Endothelial cell of umbilical vein (primary cell): ENCODE data around the gene FANCG. TPM values are rescaled to one million over a fixed set of nuclear protein-coding genes. Genes with fewer than 3 reads are reported as not detected.

Experiments used
- BruUV-seq: library from RNA; stranded (reverse); fragments of 400-500 nt; replicated peaks from 2 replicates; lab custom pipeline; 2021; lab: Mats Ljungman, UMichigan
- CTCF ChIA-PET: fragments of 300-600, 350-600 bp; sonication (Branson Sonifier 250); formaldehyde crosslinking; loops from one replicate; lab custom pipeline; 2021; ENCODE audit warnings: antibody characterized with exemption, inconsistent platforms; lab: Charles Lee
- POLR2A ChIA-PET: fragments of 300-600, 350-600 bp; sonication (Branson Sonifier 250); formaldehyde crosslinking; loops from one replicate; lab custom pipeline; 2021; ENCODE audit warnings: antibody characterized with exemption, inconsistent platforms; lab: Charles Lee
- DNase-seq: peaks from one replicate; pipeline ENCODE4 v3.0.0-alpha.2; 2011; ENCODE audit warnings: low read depth, low spot score
- FAIRE-seq: peaks from 2 replicates; lab custom pipeline; 2011; peaks lifted over from hg19 to GRCh38; lab: Jason Lieb, UNC
- H2AFZ ChIP-seq: 2 replicates; pipeline ENCODE4 v1.6.0; 2012; ENCODE audit warnings: low read depth, low read length, control low read depth, inconsistent platforms
- H3K27ac ChIP-seq: 2 replicates; pipeline ENCODE4 v1.5.1; 2011; ENCODE audit warnings: low read depth, mild to moderate bottlenecking, control low read depth, low read length, moderate library complexity; ENCODE audit not compliant: insufficient read depth
- H3K27me3 ChIP-seq, 2 experiments: 2 replicates each; pipeline versions ENCODE4 v1.6.0 to v1.6.1; 2011; ENCODE audit warnings: low read length in 2 of 2, mixed read lengths in 1 of 2; ENCODE audit not compliant: control insufficient read depth in 2 of 2, insufficient read depth in 2 of 2
- H3K36me3 ChIP-seq, 2 experiments: 2 replicates in 1 of 2; 3 replicates in 1 of 2; pipeline ENCODE4 v1.5.1; 2011; ENCODE audit warnings: low read length in 2 of 2, mild to moderate bottlenecking in 1 of 2, moderate library complexity in 1 of 2; ENCODE audit not compliant: control insufficient read depth in 2 of 2, insufficient read depth in 2 of 2; ENCODE audit errors: extremely low read depth in 1 of 2
- H3K4me1 ChIP-seq: 3 replicates; pipeline ENCODE4 v1.5.1; 2011; ENCODE audit warnings: mild to moderate bottlenecking, low read length; ENCODE audit not compliant: control insufficient read depth, insufficient read depth; ENCODE audit errors: extremely low read depth
- H3K4me2 ChIP-seq: 2 replicates; pipeline ENCODE4 v1.6.1; 2011; ENCODE audit warnings: low read length, control low read depth, mixed read lengths; ENCODE audit not compliant: insufficient read depth
- H3K4me3 ChIP-seq, 3 experiments: fragments of 200-600 bp in 1 of 3; sonication (generic), shearing (Covaris generic) in 1 of 3; replicated peaks in 1 of 3; 2 replicates each; pipeline ENCODE4 v1.5.1; 2011 to 2016; ENCODE audit warnings: control low read depth in 3 of 3, low read length in 3 of 3, mild to moderate bottlenecking in 2 of 3, inconsistent platforms in 1 of 3, low read depth in 1 of 3, moderate library complexity in 1 of 3; ENCODE audit not compliant: insufficient read depth in 1 of 3
- H3K79me2 ChIP-seq: 2 replicates; pipeline ENCODE4 v1.6.0; 2012; ENCODE audit warnings: low read length, inconsistent platforms; ENCODE audit not compliant: control insufficient read depth, insufficient read depth
- H3K9ac ChIP-seq: replicated peaks from 2 replicates; pipeline ENCODE3; 2011; ENCODE audit warnings: low read length, control low read depth; ENCODE audit not compliant: insufficient read depth; ENCODE audit errors: extremely low read depth
- H3K9me1 ChIP-seq: replicated peaks from 3 replicates; pipeline ENCODE4 v1.6.0; 2011; ENCODE audit warnings: mild to moderate bottlenecking, low read length; ENCODE audit not compliant: control insufficient read depth, insufficient read depth; ENCODE audit errors: extremely low read depth
- H3K9me3 ChIP-seq: replicated peaks from 2 replicates; pipeline ENCODE4 v1.5.1; 2012; ENCODE audit warnings: low read length, inconsistent platforms; ENCODE audit not compliant: control insufficient read depth, insufficient read depth
- H4K20me1 ChIP-seq: replicated peaks from 2 replicates; pipeline ENCODE3; 2011; ENCODE audit warnings: mild to moderate bottlenecking, low read length; ENCODE audit not compliant: control insufficient read depth, insufficient read depth; ENCODE audit errors: extremely low read depth
- EZH2 ChIP-seq: IDR thresholded peaks from 2 replicates; pipeline ENCODE4 v1.6.1; 2012; ENCODE audit warnings: borderline replicate concordance, low read depth, mild to moderate bottlenecking, moderate library complexity, low read length, inconsistent platforms; ENCODE audit not compliant: severe bottlenecking
- FOS ChIP-seq: IDR thresholded peaks from 2 replicates; pipeline ENCODE4 v1.6.1; 2011; ENCODE audit warnings: mild to moderate bottlenecking, low read length, moderate library complexity, borderline replicate concordance; ENCODE audit not compliant: insufficient read depth
- GATA2 ChIP-seq: IDR thresholded peaks from 2 replicates; pipeline ENCODE4 v1.7.0; 2011; ENCODE audit warnings: low read depth, mild to moderate bottlenecking, moderate library complexity, mixed read lengths, low read length; ENCODE audit not compliant: insufficient read length, insufficient read depth
- JUN ChIP-seq: IDR thresholded peaks from 2 replicates; pipeline ENCODE4 v1.6.1; 2011; ENCODE audit warnings: borderline replicate concordance, low read depth; ENCODE audit not compliant: insufficient read length, insufficient read depth
- MAX ChIP-seq: IDR thresholded peaks from 2 replicates; pipeline ENCODE4 v1.6.1; 2011; ENCODE audit not compliant: insufficient read depth, insufficient read length
- MYC ChIP-seq: IDR thresholded peaks from one replicate; pipeline ENCODE4 v1.6.1; 2011; ENCODE audit warnings: mild to moderate bottlenecking, low read depth, low read length
- POLR2A ChIP-seq: IDR thresholded peaks from 2 replicates; pipeline ENCODE4 v1.6.1; 2012; ENCODE audit warnings: low read depth, mild to moderate bottlenecking, control low read depth, low read length
- POLR2AphosphoS5 ChIP-seq: IDR thresholded peaks from 2 replicates; pipeline ENCODE4 v1.6.1; 2012; ENCODE audit warnings: low read depth, mild to moderate bottlenecking, control low read depth, low read length, moderate library complexity; ENCODE audit not compliant: insufficient read depth
- dilution Hi-C: fragments of 300-500 bp; cut with MboI; formaldehyde crosslinking; loops from one replicate; pipeline ENCODE4 v1.15.0; 2019; ENCODE audit warnings: low sequenced_read_pairs; ENCODE audit not compliant: extremely low pct_ligation_motif_present
- intact Hi-C: fragments of 100-400 bp; cut with micrococcal nuclease; formaldehyde crosslinking; loops from one replicate; pipeline ENCODE4 v1.10.0; 2022
- polyA plus RNA-seq, 4 experiments: library from polyadenylated mRNA; depleted of rRNA in 3 of 4; stranded (reverse) in 3 of 4; unstranded in 1 of 4; fragments of >200 nt; gene quantifications; 2 replicates each; pipeline versions ENCODE4 v1.2.1 to v1.2.3, GENCODE V29; 2011 to 2012; ENCODE audit warnings: missing spikeins in 1 of 4
- total RNA-seq: library from RNA; stranded (reverse); gene quantifications from 2 replicates; pipeline ENCODE4 v1.2.3, GENCODE V29; 2021
- TF ChIP-seq, protein P1 (sequence below), 2 donors: IDR thresholded peaks; 1 replicate in 1 of 2; 2 replicates in 1 of 2; pipeline ENCODE4 v1.5.1; 2011; ENCODE audit warnings: low read length in 2 of 2, mild to moderate bottlenecking in 2 of 2, moderate library complexity in 2 of 2, control low read depth in 1 of 2, inconsistent platforms in 1 of 2, low read depth in 1 of 2; ENCODE audit not compliant: insufficient read depth in 1 of 2; ENCODE audit errors: extremely low read depth in 1 of 2

The FANCG gene
- total and polyA plus RNA-seq, 2 donors (not counting 3 experiments of a cell fraction or from before 2014, with no cell fraction given), result 31.6 to 58.0 TPM

DNA sequence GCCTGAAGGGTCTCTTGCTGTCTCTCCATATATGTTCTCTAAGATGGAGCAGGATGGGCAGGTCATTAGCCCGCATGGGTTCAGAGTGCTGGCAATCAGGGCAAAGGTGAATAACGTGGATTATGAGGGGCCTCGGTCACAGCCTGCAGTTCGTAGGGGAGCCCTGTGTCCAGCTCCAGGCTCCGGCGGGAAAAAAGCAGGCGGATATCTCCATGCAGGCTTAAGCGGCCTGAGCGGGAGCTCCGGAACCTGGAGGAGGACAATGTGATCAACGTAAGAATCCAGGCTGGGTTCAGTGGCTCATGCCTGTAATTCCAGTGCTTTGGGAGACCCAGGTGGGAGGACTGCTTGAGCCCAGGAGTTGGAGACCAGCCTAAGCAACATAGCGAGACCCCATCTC lies 25.4 kb upstream of the FANCG start:
- no peak overlapping the region for H3K9ac ChIP-seq
- H3K27ac ChIP-seq, result no peak overlapping the region
- H3K36me3 ChIP-seq, result peaks cover 7 to 51% of the 10 kb centered on the region in 2 experiments
- TF ChIP-seq POLR2A (no peak), MYC (no peak), EZH2 (no peak), GATA2 (no peak), POLR2AphosphoS5 (no peak), MAX (no peak), JUN (no peak), FOS (no peak)
- TF ChIP-seq, protein P1, sequence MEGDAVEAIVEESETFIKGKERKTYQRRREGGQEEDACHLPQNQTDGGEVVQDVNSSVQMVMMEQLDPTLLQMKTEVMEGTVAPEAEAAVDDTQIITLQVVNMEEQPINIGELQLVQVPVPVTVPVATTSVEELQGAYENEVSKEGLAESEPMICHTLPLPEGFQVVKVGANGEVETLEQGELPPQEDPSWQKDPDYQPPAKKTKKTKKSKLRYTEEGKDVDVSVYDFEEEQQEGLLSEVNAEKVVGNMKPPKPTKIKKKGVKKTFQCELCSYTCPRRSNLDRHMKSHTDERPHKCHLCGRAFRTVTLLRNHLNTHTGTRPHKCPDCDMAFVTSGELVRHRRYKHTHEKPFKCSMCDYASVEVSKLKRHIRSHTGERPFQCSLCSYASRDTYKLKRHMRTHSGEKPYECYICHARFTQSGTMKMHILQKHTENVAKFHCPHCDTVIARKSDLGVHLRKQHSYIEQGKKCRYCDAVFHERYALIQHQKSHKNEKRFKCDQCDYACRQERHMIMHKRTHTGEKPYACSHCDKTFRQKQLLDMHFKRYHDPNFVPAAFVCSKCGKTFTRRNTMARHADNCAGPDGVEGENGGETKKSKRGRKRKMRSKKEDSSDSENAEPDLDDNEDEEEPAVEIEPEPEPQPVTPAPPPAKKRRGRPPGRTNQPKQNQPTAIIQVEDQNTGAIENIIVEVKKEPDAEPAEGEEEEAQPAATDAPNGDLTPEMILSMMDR (IDR thresholded peaks at IDR 0.05; ENCODE audit: extremely low read depth in 1 of 2, insufficient read depth in 1 of 2, low read depth in 1 of 2, low read length in 2 of 2), result no peak
- ChIA-PET POLR2A (interaction anchor here (0.6 kb wide), 1 partner anchor 36 kb away, joined by 3 read pairs; no protein-coding TSS in a partner anchor), CTCF (no interaction called here)
- FAIRE-seq (no peak), DNase-seq (no peak)
- H3K79me2 ChIP-seq, result peaks cover 25% of the 10 kb centered on the region
- H3K27me3 ChIP-seq, result no peaks in the 10 kb centered on the region
- no peaks in the 10 kb centered on the region for H3K9me3 ChIP-seq
- H3K4me3 ChIP-seq, result no peak overlapping the region
- H3K4me1 ChIP-seq, result peaks cover 22% of the 10 kb centered on the region
- H4K20me1 ChIP-seq, result no peaks in the 10 kb centered on the region
- H2AFZ ChIP-seq, result no peak overlapping the region
- dilution Hi-C loops, result no loop called here
- BruUV-seq, result no TSS peak
- intact Hi-C loops, result no loop called here
- no peaks in the 10 kb centered on the region for H3K9me1 ChIP-seq
- no peak overlapping the region for H3K4me2 ChIP-seq
